Upper lobe of left lung (tissue), 4 donors: ENCODE measurements around the gene MSMB.
"Not testable (repeated sequence)": the region's sequence is repeated elsewhere in the genome, so short reads cannot be mapped to it uniquely, and the experiment has no call there.

Source experiments
- EP300 ChIP-seq, 4 donors: sonication (generic); formaldehyde crosslinking; IDR thresholded peaks; one replicate each; pipeline ENCODE4 v1.5.1; 2017; ENCODE audit warnings: antibody characterized with exemption in 4 of 4, control low read depth in 2 of 4
- POLR2A ChIP-seq, 4 donors: fragments of 450-650 bp; IDR thresholded peaks; one replicate each; pipeline ENCODE4 v1.5.1; 2016 to 2017; ENCODE audit warnings: antibody characterized with exemption in 4 of 4, mild to moderate bottlenecking in 2 of 4
- POLR2AphosphoS5 ChIP-seq, 2 donors: sonication (generic); formaldehyde crosslinking; IDR thresholded peaks; one replicate each; pipeline ENCODE4 v1.5.1; 2017; ENCODE audit warnings: antibody characterized with exemption in 2 of 2
- TF ChIP-seq, protein P1 (sequence below), 6 experiments: fragments of 450-650 bp in 4 of 6; fragments of 200-600 bp in 2 of 6; sonication (generic) in 2 of 6; IDR thresholded peaks; one replicate each; pipeline ENCODE4 v1.5.1; 2016 to 2019; ENCODE audit warnings: antibody characterized with exemption in 6 of 6

DNA sequence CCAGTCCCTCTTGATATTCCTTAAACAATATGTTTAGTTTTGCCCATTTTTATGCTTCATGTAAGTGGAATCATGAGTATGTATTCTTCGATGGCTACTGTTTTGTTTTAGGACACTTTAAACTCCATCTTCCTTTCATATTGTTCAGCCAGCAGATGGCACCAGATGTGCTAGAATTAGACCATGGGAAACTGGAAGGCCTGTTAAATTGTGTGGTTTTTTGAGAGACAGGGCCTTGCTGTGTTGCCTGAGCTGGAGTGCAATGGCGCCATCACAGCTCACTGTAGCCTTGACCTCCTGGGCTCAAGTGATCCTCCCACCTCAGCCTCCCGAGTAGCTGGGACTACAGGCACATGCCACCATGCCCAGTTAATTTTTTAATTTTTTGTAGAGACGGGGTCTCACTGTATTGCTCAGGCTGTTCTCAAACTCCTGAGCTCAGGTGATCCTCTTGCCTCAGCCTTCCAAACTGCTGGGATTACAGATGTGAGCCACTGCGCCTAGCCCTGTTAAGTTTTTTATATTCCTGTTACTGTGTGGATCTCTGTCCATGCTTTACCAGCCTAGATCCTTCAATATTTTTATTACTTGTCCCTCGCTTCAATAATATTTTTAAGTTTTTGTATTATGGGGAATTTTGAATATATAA, 62.4 kb downstream of the MSMB start:
- TF ChIP-seq, protein P1, sequence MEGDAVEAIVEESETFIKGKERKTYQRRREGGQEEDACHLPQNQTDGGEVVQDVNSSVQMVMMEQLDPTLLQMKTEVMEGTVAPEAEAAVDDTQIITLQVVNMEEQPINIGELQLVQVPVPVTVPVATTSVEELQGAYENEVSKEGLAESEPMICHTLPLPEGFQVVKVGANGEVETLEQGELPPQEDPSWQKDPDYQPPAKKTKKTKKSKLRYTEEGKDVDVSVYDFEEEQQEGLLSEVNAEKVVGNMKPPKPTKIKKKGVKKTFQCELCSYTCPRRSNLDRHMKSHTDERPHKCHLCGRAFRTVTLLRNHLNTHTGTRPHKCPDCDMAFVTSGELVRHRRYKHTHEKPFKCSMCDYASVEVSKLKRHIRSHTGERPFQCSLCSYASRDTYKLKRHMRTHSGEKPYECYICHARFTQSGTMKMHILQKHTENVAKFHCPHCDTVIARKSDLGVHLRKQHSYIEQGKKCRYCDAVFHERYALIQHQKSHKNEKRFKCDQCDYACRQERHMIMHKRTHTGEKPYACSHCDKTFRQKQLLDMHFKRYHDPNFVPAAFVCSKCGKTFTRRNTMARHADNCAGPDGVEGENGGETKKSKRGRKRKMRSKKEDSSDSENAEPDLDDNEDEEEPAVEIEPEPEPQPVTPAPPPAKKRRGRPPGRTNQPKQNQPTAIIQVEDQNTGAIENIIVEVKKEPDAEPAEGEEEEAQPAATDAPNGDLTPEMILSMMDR (IDR thresholded peaks at IDR 0.05) = peak in 3 of 6 experiments; percentile 22 to 48 (median 45)
- TF ChIP-seq POLR2A, POLR2AphosphoS5, EP300 (IDR thresholded peaks at IDR 0.05): not testable (repeated sequence)
